HepG2 (cell line): Measurements from ENCODE around the gene IFT52. TPM values are rescaled to one million over a fixed set of nuclear protein-coding genes. Genes with fewer than 3 reads are reported as not detected.

ENCODE experiments used
- ATAC-seq: fragments of 200-7000 bp; cut with Tn5 transposase; 3 replicates; pipeline ENCODE4 v1.9.1; 2020; ENCODE audit warnings: mild to moderate bottlenecking, moderate library complexity
- BruUV-seq: library from RNA; stranded (reverse); fragments of 400-500 nt; replicated peaks from 2 replicates; lab custom pipeline; 2021; lab: Mats Ljungman, UMichigan
- CTCF ChIA-PET: fragments of 300-600 bp; formaldehyde crosslinking; extraction: SDS; loops from one replicate; lab custom pipeline; 2021; ENCODE audit warnings: low total read pairs, inconsistent platforms, low intra/inter-chr PET ratio; lab: Yijun Ruan, JAX
- POLR2A ChIA-PET: fragments of 350-600 bp; sonication (Branson Sonifier 250); formaldehyde crosslinking; loops from one replicate; lab custom pipeline; 2020; ENCODE audit warnings: antibody characterized with exemption, inconsistent platforms; lab: Yijun Ruan, JAX
- DNase-seq: peaks from one replicate; pipeline ENCODE4 v3.0.0-alpha.2; 2015; ENCODE audit warnings: low spot score
- FAIRE-seq: peaks from 3 replicates; lab custom pipeline; 2011; peaks lifted over from hg19 to GRCh38; lab: Jason Lieb, UNC
- H2AFZ ChIP-seq: one replicate; pipeline ENCODE4 v1.6.1; 2011; ENCODE audit warnings: low read length, inconsistent platforms
- H3K27ac ChIP-seq: fragments of 300-600 bp; 3 replicates; pipeline ENCODE4 v1.8.0; 2011; ENCODE audit warnings: mixed run types, mild to moderate bottlenecking, mixed read lengths, low read length, inconsistent platforms; ENCODE audit not compliant: insufficient read depth; ENCODE audit errors: extremely low read length
- H3K27me3 ChIP-seq, 2 experiments: fragments of 200-600 bp in 1 of 2; 2 replicates in 1 of 2; 3 replicates in 1 of 2; pipeline versions ENCODE4 v1.6.0 to v1.8.0; 2011; ENCODE audit warnings: low read length in 2 of 2, mild to moderate bottlenecking in 2 of 2, moderate library complexity in 2 of 2, inconsistent platforms in 1 of 2; ENCODE audit not compliant: insufficient read depth in 2 of 2, control insufficient read depth in 1 of 2
- H3K36me3 ChIP-seq, 2 experiments: fragments of 200-600 bp in 1 of 2; replicated peaks in 1 of 2; 2 replicates in 1 of 2; 3 replicates in 1 of 2; pipeline versions ENCODE4 v1.5.1 to v1.8.0; 2011; ENCODE audit warnings: low read length in 2 of 2, inconsistent platforms in 1 of 2; ENCODE audit not compliant: insufficient read depth in 2 of 2, control insufficient read depth in 1 of 2
- H3K4me1 ChIP-seq: 2 replicates; pipeline ENCODE4 v1.5.1; 2012; ENCODE audit warnings: low read length, inconsistent platforms; ENCODE audit not compliant: insufficient read depth
- H3K4me2 ChIP-seq: 2 replicates; pipeline ENCODE4 v1.6.0; 2011; ENCODE audit warnings: low read depth, low read length, inconsistent platforms
- H3K4me3 ChIP-seq, 3 experiments: fragments of 200-600 bp in 1 of 3; sonication (generic), shearing (Covaris generic) in 1 of 3; replicated peaks in 1 of 3; 2 replicates each; pipeline ENCODE4 v1.5.1; 2011 to 2016; ENCODE audit warnings: low read length in 3 of 3, inconsistent platforms in 2 of 3, low read depth in 2 of 3, mild to moderate bottlenecking in 2 of 3, control low read depth in 1 of 3, mixed read lengths in 1 of 3; ENCODE audit not compliant: insufficient read depth in 1 of 3
- H3K79me2 ChIP-seq: one replicate; pipeline ENCODE4 v1.6.1; 2011; ENCODE audit warnings: low read length, inconsistent platforms; ENCODE audit not compliant: insufficient read depth
- H3K9ac ChIP-seq: 2 replicates; pipeline ENCODE4 v1.6.0; 2011; ENCODE audit warnings: mild to moderate bottlenecking, low read depth, low read length, inconsistent platforms; ENCODE audit not compliant: insufficient read depth
- H3K9me3 ChIP-seq: 2 replicates; pipeline ENCODE4 v1.5.1; 2012; ENCODE audit warnings: mild to moderate bottlenecking, low read length
- H4K20me1 ChIP-seq: 2 replicates; pipeline ENCODE4 v1.6.0; 2011; ENCODE audit warnings: inconsistent platforms, mild to moderate bottlenecking, low read length, moderate library complexity; ENCODE audit not compliant: insufficient read depth
- ARNTL ChIP-seq: sonication (generic); formaldehyde crosslinking; IDR thresholded peaks from 2 replicates; pipeline ENCODE4 v1.4.0; 2020; ENCODE audit warnings: mild to moderate bottlenecking, missing genetic modification reagents
- HMG20A ChIP-seq: IDR thresholded peaks from 2 replicates; pipeline ENCODE4 v1.6.1; 2016; ENCODE audit warnings: borderline replicate concordance
- JDP2 ChIP-seq: sonication (generic); formaldehyde crosslinking; IDR thresholded peaks from 2 replicates; pipeline ENCODE4 v1.8.1; 2022; ENCODE audit warnings: missing genetic modification reagents, borderline replicate concordance
- KAT2B ChIP-seq: fragments of 150-350 bp; IDR thresholded peaks from 2 replicates; pipeline ENCODE4 v1.6.1; 2014; ENCODE audit warnings: low read depth, low read length, borderline replicate concordance
- KDM1A ChIP-seq: IDR thresholded peaks from 2 replicates; pipeline ENCODE4 v1.6.1; 2016; ENCODE audit warnings: missing compliant biosample characterization
- LCORL ChIP-seq, 2 experiments: fragments of 450-650 bp in 1 of 2; sonication (generic) in 1 of 2; formaldehyde crosslinking in 1 of 2; IDR thresholded peaks; 2 replicates each; pipeline versions ENCODE4 v1.5.0 to v1.6.1; 2017 to 2020; ENCODE audit warnings: antibody characterized with exemption in 1 of 2, missing genetic modification reagents in 1 of 2
- MTA1 ChIP-seq: sonication (generic); formaldehyde crosslinking; IDR thresholded peaks from 2 replicates; pipeline ENCODE4 v1.4.0; 2020; ENCODE audit warnings: missing genetic modification reagents, mild to moderate bottlenecking, borderline replicate concordance
- NFATC3 ChIP-seq: sonication (generic); formaldehyde crosslinking; IDR thresholded peaks from 2 replicates; pipeline ENCODE4 v1.5.1; 2020; ENCODE audit warnings: mild to moderate bottlenecking, missing genetic modification reagents
- SIX4 ChIP-seq: sonication (generic); formaldehyde crosslinking; IDR thresholded peaks from 2 replicates; pipeline ENCODE4 v1.4.0; 2020; ENCODE audit warnings: missing genetic modification reagents
- TGIF2 ChIP-seq: IDR thresholded peaks from 2 replicates; pipeline ENCODE4 v1.6.1; 2016; ENCODE audit warnings: control low read depth, missing compliant biosample characterization
- TRIM24 ChIP-seq: sonication (generic); formaldehyde crosslinking; IDR thresholded peaks from 2 replicates; pipeline ENCODE4 v1.8.0; 2022; ENCODE audit warnings: mild to moderate bottlenecking, missing genetic modification reagents
- XRCC5 ChIP-seq: fragments of 200-400 bp; formaldehyde crosslinking; optimal IDR thresholded peaks from 2 replicates; pipeline ENCODE3; 2017; ENCODE audit warnings: mild to moderate bottlenecking, low read length
- ZKSCAN8 ChIP-seq: IDR thresholded peaks from 2 replicates; pipeline ENCODE4 v1.6.1; 2016; ENCODE audit warnings: borderline replicate concordance, missing genetic modification reagents, missing compliant biosample characterization
- ZNF431 ChIP-seq: sonication (generic); formaldehyde crosslinking; IDR thresholded peaks from 2 replicates; pipeline ENCODE4 v1.9.0; 2022; ENCODE audit warnings: missing genetic modification reagents, low read depth, mild to moderate bottlenecking, borderline replicate concordance
- ZNF552 ChIP-seq: sonication (generic); formaldehyde crosslinking; IDR thresholded peaks from 2 replicates; pipeline ENCODE4 v1.9.0; 2022; ENCODE audit warnings: missing genetic modification reagents, mild to moderate bottlenecking, borderline replicate concordance
- ZNF652 ChIP-seq: IDR thresholded peaks from 2 replicates; pipeline ENCODE4 v1.6.1; 2016; ENCODE audit warnings: low read depth, borderline replicate concordance
- WGBS: methylation state at CpG from one replicate; pipeline ENCODE4 v1.1.6; 2017; ENCODE audit warnings: low lambda C conversion rate; 5-methylcytosine and 5-hydroxymethylcytosine counted together
- in situ Hi-C: cut with HindIII; loops from 2 replicates; pipeline ENCODE4 v1.10.0; 2017; ENCODE audit warnings: low pct_unique_long_range_greater_than_20kb; ENCODE audit not compliant: extremely low pct_ligation_motif_present
- intact Hi-C: fragments of 100-400 bp; cut with micrococcal nuclease; formaldehyde crosslinking; loops from one replicate; pipeline ENCODE4 v1.10.0; 2022; ENCODE audit not compliant: unreplicated experiment
- polyA plus RNA-seq, 8 experiments: library from polyadenylated mRNA; depleted of rRNA in 3 of 8; stranded (reverse) in 7 of 8; unstranded in 1 of 8; fragments of >200 nt; fragmentation: Illumina TruSeq in 4 of 8; extraction: Trizol in 4 of 8; gene quantifications; 2 replicates each; pipeline versions ENCODE4 v1.2.1 to v1.2.3, GENCODE V29; 2011 to 2016; ENCODE audit warnings: low read depth in 4 of 8, missing spikeins in 1 of 8, mixed read lengths in 1 of 8; ENCODE audit not compliant: insufficient read depth in 1 of 8
- total RNA-seq, 5 experiments: library from RNA; depleted of rRNA; stranded (reverse); fragments of >200 nt; fragmentation: Illumina TruSeq; extraction: Trizol; gene quantifications; 2 replicates each; pipeline ENCODE4 v1.2.3, GENCODE V29; 2016; ENCODE audit warnings: low read depth in 1 of 5
- TF ChIP-seq, protein P1 (sequence below): sonication (generic); formaldehyde crosslinking; IDR thresholded peaks from 2 replicates; pipeline ENCODE4 v1.4.0; 2020; ENCODE audit warnings: missing genetic modification reagents, borderline replicate concordance
- TF ChIP-seq, protein P2 (sequence below): sonication (generic); formaldehyde crosslinking; IDR thresholded peaks from 2 replicates; pipeline ENCODE4 v1.5.0; 2020; ENCODE audit warnings: missing genetic modification reagents
- TF ChIP-seq, protein P3 (sequence below): sonication (generic); formaldehyde crosslinking; IDR thresholded peaks from 2 replicates; pipeline ENCODE4 v1.4.0; 2020; ENCODE audit warnings: missing genetic modification reagents

Gene IFT52
- total and polyA plus RNA-seq, 2 of the 13 experiments (the other 11 are each of a cell fraction or from before 2014, with no cell fraction given): 48.0 to 64.0 TPM

DNA sequence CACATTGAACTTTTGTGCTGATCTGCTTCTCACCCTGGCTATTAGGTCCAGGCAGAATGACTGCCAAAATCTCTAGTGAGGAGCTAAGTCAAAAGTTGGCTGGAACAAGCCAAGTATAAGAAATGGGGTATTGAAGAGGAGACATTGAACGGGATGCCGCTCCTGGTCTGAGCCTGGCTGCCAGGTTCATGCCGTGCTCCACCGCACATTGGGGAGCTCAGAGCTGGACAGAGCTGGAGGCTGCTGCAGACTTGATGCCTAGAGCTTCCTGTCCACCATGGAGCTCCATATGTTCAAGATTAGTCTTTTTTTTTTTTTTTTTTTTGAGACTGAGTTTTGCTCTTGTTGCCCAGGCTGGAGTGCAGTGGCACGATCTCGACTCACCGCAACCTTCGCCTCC, 4.1 kb upstream of the IFT52 start:
- no peak overlapping the region for H3K27ac ChIP-seq
- peaks cover 7% of the 10 kb centered on the region for H3K79me2 ChIP-seq
- no peaks in the 10 kb centered on the region for H3K9me3 ChIP-seq
- H4K20me1 ChIP-seq: no peaks in the 10 kb centered on the region
- 84% methylated on average over 8 of the region's 8 CpGs for WGBS
- ATAC-seq (no peak), FAIRE-seq (no peak), DNase-seq (no peak)
- H3K9ac ChIP-seq: no peak overlapping the region
- BruUV-seq: no TSS peak
- intact Hi-C loops (no loop called here), in situ Hi-C loops (no loop called here)
- H3K36me3 ChIP-seq: no peaks in the 10 kb centered on the region
- no peak overlapping the region for H3K4me3 ChIP-seq
- peaks cover 49% of the 10 kb centered on the region for H3K4me1 ChIP-seq
- H2AFZ ChIP-seq: no peak overlapping the region
- H3K4me2 ChIP-seq: no peak overlapping the region
- no peaks in the 10 kb centered on the region for H3K27me3 ChIP-seq
- POLR2A ChIA-PET: interaction anchor here (1.3 to 6.7 kb wide), 3 partner anchors 28 to 48 kb away, joined by 3 to 182 read pairs (median 6); partner anchors contain the start of gene SGK2
- CTCF ChIA-PET: no interaction called here
- TF ChIP-seq MTA1 (CRISPR knock-in tag) (no peak), ZNF431 (no peak), KDM1A (no peak), KAT2B (no peak), ZNF652 (CRISPR knock-in tag) (no peak), NFATC3 (CRISPR knock-in tag) (no peak), ZKSCAN8 (no peak), TGIF2 (CRISPR knock-in tag) (no peak), JDP2 (CRISPR knock-in tag) (no peak), TRIM24 (no peak), SIX4 (no peak), HMG20A (CRISPR knock-in tag) (no peak), XRCC5 (no peak), LCORL (IDR thresholded peaks at IDR 0.05) (no peak), LCORL (CRISPR knock-in tag; IDR thresholded peaks at IDR 0.05) (no peak), ARNTL (CRISPR knock-in tag) (no peak), ZNF552 (no peak)
- TF ChIP-seq, protein P1, sequence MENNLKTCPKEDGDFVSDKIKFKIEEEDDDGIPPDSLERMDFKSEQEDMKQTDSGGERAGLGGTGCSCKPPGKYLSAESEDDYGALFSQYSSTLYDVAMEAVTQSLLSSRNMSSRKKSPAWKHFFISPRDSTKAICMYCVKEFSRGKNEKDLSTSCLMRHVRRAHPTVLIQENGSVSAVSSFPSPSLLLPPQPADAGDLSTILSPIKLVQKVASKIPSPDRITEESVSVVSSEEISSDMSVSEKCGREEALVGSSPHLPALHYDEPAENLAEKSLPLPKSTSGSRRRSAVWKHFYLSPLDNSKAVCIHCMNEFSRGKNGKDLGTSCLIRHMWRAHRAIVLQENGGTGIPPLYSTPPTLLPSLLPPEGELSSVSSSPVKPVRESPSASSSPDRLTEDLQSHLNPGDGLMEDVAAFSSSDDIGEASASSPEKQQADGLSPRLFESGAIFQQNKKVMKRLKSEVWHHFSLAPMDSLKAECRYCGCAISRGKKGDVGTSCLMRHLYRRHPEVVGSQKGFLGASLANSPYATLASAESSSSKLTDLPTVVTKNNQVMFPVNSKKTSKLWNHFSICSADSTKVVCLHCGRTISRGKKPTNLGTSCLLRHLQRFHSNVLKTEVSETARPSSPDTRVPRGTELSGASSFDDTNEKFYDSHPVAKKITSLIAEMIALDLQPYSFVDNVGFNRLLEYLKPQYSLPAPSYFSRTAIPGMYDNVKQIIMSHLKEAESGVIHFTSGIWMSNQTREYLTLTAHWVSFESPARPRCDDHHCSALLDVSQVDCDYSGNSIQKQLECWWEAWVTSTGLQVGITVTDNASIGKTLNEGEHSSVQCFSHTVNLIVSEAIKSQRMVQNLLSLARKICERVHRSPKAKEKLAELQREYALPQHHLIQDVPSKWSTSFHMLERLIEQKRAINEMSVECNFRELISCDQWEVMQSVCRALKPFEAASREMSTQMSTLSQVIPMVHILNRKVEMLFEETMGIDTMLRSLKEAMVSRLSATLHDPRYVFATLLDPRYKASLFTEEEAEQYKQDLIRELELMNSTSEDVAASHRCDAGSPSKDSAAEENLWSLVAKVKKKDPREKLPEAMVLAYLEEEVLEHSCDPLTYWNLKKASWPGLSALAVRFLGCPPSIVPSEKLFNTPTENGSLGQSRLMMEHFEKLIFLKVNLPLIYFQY (CRISPR knock-in tag): no peak
- TF ChIP-seq, protein P2, sequence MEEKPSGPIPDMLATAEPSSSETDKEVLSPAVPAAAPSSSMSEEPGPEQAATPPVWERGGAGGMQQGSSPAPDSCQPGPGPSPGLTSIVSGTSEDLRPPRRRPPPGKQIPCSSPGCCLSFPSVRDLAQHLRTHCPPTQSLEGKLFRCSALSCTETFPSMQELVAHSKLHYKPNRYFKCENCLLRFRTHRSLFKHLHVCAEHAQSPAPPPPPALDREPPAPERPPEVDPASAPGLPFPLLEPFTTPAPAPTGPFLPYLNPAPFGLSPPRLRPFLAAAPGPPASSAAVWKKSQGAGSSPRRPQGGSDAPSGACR (CRISPR knock-in tag): no peak
- TF ChIP-seq, protein P3, sequence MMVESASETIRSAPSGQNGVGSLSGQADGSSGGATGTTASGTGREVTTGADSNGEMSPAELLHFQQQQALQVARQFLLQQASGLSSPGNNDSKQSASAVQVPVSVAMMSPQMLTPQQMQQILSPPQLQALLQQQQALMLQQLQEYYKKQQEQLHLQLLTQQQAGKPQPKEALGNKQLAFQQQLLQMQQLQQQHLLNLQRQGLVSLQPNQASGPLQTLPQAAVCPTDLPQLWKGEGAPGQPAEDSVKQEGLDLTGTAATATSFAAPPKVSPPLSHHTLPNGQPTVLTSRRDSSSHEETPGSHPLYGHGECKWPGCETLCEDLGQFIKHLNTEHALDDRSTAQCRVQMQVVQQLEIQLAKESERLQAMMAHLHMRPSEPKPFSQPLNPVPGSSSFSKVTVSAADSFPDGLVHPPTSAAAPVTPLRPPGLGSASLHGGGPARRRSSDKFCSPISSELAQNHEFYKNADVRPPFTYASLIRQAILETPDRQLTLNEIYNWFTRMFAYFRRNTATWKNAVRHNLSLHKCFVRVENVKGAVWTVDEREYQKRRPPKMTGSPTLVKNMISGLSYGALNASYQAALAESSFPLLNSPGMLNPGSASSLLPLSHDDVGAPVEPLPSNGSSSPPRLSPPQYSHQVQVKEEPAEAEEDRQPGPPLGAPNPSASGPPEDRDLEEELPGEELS (CRISPR knock-in tag): no peak
